Upper lobe of right lung (tissue), 1 donor: Measurements from ENCODE around the gene NUMB. TPM values are rescaled to one million over a fixed set of nuclear protein-coding genes. Genes with fewer than 3 reads are reported as not detected.

Experiments used
- ATAC-seq: fragments of 200-7000 bp; cut with Tn5 transposase; one replicate; pipeline ENCODE4 v1.9.1; 2020; ENCODE audit warnings: mild to moderate bottlenecking, moderate library complexity
- DNase-seq: peaks from one replicate; pipeline ENCODE4 v3.0.0-alpha.2; 2020
- H3K27ac ChIP-seq: fragments of 200-600 bp; one replicate; pipeline ENCODE4 v1.8.0; 2022
- H3K27me3 ChIP-seq: fragments of 200-600 bp; one replicate; pipeline ENCODE4 v1.8.0; 2022; ENCODE audit warnings: mild to moderate bottlenecking
- H3K36me3 ChIP-seq: fragments of 200-600 bp; one replicate; pipeline ENCODE4 v1.8.0; 2022
- H3K4me1 ChIP-seq: fragments of 200-600 bp; one replicate; pipeline ENCODE4 v1.8.0; 2022
- H3K4me3 ChIP-seq: fragments of 200-600 bp; one replicate; pipeline ENCODE4 v1.8.0; 2022; ENCODE audit warnings: mild to moderate bottlenecking
- H3K9me3 ChIP-seq: fragments of 200-600 bp; one replicate; pipeline ENCODE4 v1.8.0; 2022
- intact Hi-C: fragments of 100-400 bp; cut with DNase I; formaldehyde crosslinking; loops from one replicate; pipeline ENCODE4 v1.11.0; 2022
- total RNA-seq: library from RNA; stranded (reverse); fragmentation: NEBNext Ultra II Directional; extraction: Animal tissue kit (Norgen Biotek cat#: 25700); gene quantifications from one replicate; pipeline ENCODE4 v1.2.1, GENCODE V29; 2021
- TF ChIP-seq, protein P1 (sequence below): fragments of 200-600 bp; IDR thresholded peaks from one replicate; pipeline ENCODE4 v1.8.0; 2022; ENCODE audit warnings: antibody characterized with exemption
- donor health status: DM: no; HTN: yes; CAD: no; lungs with severe emphysema.

The NUMB gene
- total RNA-seq, 1 donor from 2014 or later = 139 TPM

DNA sequence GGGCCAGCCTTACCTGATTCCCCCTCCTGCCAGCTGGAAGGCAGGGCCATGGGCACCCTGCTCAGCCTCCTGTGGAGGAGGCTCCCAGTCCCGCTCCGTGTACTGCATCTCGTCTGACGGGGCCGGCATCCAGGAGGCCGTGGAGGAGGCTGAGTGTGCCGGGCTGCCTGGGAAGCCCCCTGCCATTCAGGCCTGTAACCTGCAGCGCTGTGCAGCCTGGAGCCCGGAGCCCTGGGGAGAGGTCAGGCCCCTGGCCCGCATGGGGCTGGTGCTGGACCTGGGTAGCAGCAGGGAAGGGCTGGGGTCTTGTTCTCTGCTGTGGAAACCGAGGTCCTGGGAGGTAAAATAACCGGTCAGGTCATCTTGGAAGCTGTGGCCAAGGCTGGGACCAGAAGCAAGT, 204.6 kb downstream of the NUMB start:
- no peaks in the 10 kb centered on the region for H3K36me3 ChIP-seq

DNA sequence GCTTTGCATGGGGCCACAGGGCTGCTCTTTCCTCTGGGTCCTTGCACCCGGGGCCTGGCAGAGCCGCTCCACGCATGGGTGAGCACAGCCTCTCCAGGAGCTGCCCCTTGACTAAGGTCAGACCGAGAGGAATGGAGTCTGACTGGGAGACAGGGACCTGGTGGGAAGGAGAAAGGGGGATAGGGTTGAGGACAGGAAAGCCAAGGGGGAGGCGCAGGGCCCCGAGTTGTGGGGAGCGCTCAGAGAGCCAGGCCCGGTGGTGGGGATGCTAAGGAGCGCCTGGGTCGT, 205.1 kb downstream of the NUMB start:
- intact Hi-C loops = no loop called here
- H3K4me3 ChIP-seq = no peak overlapping the region
- no peaks in the 10 kb centered on the region for H3K36me3 ChIP-seq
- ATAC-seq (no peak), DNase-seq (no peak)
- H3K27me3 ChIP-seq = no peaks in the 10 kb centered on the region
- H3K9me3 ChIP-seq = no peaks in the 10 kb centered on the region
- H3K27ac ChIP-seq = no peak overlapping the region
- TF ChIP-seq, protein P1, sequence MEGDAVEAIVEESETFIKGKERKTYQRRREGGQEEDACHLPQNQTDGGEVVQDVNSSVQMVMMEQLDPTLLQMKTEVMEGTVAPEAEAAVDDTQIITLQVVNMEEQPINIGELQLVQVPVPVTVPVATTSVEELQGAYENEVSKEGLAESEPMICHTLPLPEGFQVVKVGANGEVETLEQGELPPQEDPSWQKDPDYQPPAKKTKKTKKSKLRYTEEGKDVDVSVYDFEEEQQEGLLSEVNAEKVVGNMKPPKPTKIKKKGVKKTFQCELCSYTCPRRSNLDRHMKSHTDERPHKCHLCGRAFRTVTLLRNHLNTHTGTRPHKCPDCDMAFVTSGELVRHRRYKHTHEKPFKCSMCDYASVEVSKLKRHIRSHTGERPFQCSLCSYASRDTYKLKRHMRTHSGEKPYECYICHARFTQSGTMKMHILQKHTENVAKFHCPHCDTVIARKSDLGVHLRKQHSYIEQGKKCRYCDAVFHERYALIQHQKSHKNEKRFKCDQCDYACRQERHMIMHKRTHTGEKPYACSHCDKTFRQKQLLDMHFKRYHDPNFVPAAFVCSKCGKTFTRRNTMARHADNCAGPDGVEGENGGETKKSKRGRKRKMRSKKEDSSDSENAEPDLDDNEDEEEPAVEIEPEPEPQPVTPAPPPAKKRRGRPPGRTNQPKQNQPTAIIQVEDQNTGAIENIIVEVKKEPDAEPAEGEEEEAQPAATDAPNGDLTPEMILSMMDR = no peak
- H3K4me1 ChIP-seq = no peaks in the 10 kb centered on the region

More for the DNA sequence above, 204.6 kb downstream of the NUMB start:
- Histone ChIP-seq H3K27me3 (no peaks in the 10 kb centered on the region), H3K4me3 (no peak overlapping the region), H3K9me3 (no peaks in the 10 kb centered on the region), H3K4me1 (no peaks in the 10 kb centered on the region), H3K27ac (no peak overlapping the region)
- ATAC-seq (no peak), DNase-seq (no peak)
- intact Hi-C loops = no loop called here
- TF ChIP-seq, protein P1 = no peak

DNA sequence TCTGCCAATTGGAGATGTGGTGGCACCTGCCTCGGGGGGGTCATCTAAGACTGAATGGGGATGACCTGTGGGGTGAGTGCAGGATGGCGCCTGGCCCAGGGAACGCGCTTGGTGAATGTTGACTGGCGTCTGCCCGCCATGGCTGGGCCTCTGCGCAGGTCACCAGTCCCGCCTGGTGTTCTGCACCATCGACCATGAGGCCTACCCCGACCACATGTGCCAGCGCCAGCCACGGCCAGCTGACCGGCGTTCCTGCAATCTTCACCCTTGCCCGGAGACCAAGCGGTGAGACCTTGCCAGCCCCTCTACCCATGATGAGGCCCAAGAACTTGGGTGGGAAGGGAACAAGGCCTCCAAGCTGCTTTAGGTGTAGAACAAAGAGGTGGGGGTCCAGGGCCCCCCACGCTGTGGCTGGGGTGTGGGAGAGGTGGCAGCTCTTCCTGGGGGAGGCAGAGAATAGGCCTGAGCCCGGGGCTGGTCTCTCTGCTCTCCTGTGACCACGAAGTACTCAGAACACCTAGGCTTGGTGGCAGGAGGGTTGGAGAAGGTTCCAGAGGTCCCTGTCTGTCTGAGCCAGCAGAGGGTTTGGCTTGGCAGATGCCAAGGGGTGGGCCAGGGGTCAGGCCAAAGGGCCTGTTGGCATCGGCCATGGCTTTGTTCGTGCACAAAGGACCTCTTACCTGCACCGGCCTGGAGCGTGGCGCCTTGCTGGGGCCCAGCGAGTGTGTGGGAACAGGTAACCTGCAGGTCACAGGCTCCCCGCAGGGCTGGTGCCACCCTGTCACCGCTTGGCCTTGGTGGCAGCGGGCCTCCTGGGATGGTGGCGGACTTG, 205.6 kb downstream of the NUMB start:
- intact Hi-C loops = no loop called here
- Histone ChIP-seq H3K9me3 (no peaks in the 10 kb centered on the region), H3K4me3 (no peak overlapping the region), H3K4me1 (no peaks in the 10 kb centered on the region), H3K27me3 (no peaks in the 10 kb centered on the region), H3K27ac (no peak overlapping the region), H3K36me3 (no peaks in the 10 kb centered on the region)
- ATAC-seq = no peak
- no peak for DNase-seq
- TF ChIP-seq, protein P1 = no peak

DNA sequence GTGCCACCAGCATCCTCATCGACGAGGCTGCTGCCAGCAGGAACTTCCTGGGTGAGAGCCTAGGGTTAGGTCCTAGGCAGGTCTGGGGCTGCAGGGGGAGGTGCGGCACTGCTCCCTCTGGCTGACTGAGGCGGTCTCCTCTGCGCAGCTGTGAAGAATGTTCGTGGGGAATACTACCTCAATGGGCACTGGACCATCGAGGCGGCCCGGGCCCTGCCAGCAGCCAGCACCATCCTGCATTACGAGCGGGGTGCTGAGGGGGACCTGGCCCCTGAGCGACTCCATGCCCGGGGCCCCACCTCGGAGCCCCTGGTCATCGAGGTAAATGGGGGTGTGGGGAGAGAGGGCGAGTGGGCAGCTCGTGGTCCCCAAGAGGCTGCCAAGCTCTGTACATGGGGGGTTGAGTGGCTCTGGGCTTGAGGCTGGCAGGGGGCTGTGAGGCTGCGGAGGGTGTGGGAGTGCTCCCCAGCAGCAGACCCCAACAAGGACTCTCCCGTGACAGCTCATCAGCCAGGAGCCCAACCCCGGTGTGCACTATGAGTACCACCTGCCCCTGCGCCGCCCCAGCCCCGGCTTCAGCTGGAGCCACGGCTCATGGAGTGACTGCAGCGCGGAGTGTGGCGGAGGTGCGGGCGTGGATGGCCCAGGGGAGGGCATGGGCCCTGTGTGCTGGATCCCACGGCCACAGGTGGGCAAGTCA, 206.7 kb downstream of the NUMB start:
- ATAC-seq = no peak
- H3K27me3 ChIP-seq = no peaks in the 10 kb centered on the region
- intact Hi-C loops = no loop called here
- TF ChIP-seq, protein P1 = no peak
- H3K4me3 ChIP-seq = no peak overlapping the region
- H3K27ac ChIP-seq = no peak overlapping the region
- no peak for DNase-seq
- H3K4me1 ChIP-seq = no peaks in the 10 kb centered on the region
- H3K9me3 ChIP-seq = no peaks in the 10 kb centered on the region
- no peaks in the 10 kb centered on the region for H3K36me3 ChIP-seq

DNA sequence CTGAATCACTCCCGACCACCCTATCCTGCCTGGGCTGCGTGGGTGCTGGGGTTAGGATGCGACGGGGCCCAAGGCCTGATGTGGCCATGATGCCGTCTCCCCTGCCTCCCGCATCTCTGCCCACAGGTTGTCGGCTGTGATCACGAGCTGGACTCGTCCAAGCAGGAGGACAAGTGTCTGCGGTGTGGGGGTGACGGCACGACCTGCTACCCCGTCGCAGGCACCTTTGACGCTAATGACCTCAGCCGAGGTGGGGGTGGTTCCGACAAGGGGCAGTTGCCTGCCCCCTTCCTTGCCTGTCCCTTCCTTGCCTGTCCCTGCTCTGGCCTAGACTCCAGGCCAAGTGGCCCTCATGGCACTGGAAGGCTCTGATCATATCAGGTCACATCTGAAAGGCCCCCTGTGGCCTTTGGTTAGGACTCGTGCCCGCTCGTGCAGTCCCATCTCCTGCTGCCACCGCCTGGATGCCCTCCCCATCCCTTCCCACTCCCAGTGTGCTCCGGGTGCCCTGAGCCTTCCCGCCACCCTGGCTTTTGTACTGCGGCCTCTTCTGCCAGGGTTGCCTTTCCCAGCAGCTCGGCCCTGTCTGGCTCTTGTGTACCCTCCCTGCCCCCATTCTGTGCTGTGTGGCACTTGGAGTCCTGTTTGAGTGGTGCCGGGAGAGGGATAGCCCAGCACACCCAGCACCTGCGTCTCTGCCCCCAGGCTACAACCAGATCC, 207.4 kb downstream of the NUMB start:
- Histone ChIP-seq H3K9me3 (no peaks in the 10 kb centered on the region), H3K36me3 (no peaks in the 10 kb centered on the region), H3K27me3 (no peaks in the 10 kb centered on the region), H3K4me1 (peaks cover 6% of the 10 kb centered on the region), H3K27ac (no peak overlapping the region), H3K4me3 (no peak overlapping the region)
- intact Hi-C loops = no loop called here
- no peak for DNase-seq
- ATAC-seq = no peak
- TF ChIP-seq, protein P1 = no peak
